ENCODE results near the gene ATP2A2. TPM values are rescaled to one million over a fixed set of nuclear protein-coding genes. Genes with fewer than 3 reads are reported as not detected.

ATP2A2 gene
- total RNA-seq, 1 experiment from 2014 or later, result 239 TPM

DNA sequence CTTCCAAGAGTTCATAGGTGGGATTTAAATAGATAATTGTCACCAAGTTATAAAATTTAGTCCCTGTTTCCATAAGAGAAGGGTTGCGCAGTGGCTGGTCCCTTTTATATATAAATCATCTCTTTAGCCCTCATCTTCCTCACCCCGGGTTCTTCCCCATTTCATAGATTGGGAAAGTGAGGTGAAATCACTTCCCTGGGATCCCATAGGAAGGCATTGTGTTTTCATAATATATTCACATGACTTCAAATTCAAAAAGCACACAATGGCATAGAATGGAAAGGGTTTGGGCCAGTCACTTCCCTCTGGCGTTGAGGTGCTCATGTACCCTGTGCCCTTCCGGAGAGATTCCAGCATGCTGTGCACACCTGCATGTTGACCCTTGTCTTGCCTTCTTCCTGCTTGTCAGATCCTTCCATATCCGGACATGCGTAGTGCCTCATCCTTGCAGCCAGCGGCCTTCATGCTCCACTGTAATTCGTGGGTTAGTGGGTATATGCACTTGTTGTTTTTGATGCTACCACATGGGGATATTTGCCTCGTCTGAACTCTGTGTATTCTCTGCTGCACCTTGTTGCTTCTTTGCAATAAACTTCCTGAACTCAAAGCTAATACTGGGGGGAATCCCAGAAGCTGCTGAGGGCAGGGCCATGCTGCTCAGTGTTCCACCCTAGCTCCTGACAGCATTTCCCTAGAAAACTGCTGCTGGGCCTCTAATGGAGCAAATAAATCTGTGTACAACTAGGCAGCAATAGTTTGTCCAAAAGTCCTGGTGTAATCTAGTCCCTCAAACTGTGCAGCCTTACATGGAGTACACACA is 62.9 kb downstream of the ATP2A2 start:
- Histone ChIP-seq H4K20me1 (ENCODE audit: insufficient read depth) (no peaks in the 10 kb centered on the region), H3K4me2 (ENCODE audit: low read length) (no peak overlapping the region), H2AFZ (ENCODE audit: low read depth, low read length, poor library complexity, severe bottlenecking) (no peak overlapping the region), H3K27ac (ENCODE audit: low read depth, low read length) (no peak overlapping the region), H3K79me2 (ENCODE audit: insufficient read depth, low read length) (peaks cover 40% of the 10 kb centered on the region; the same call in 1 of the 2 replicates), H3K9ac (ENCODE audit: low read length) (no peak overlapping the region), H3K9me2 (ENCODE audit: insufficient read depth) (no peaks in the 10 kb centered on the region), H3K9me3 (ENCODE audit: control insufficient read depth in 1 of 2, insufficient read depth in 1 of 2, low read depth in 1 of 2, low read length in 2 of 2) (no peaks in the 10 kb centered on the region), H3K27me3 (ENCODE audit: insufficient read depth, low read length) (no peaks in the 10 kb centered on the region), H3K36me3 (ENCODE audit: control insufficient read depth in 1 of 2, insufficient read depth in 2 of 2, low read length in 2 of 2) (peaks cover 78 to 93% of the 10 kb centered on the region in 2 experiments), H3K4me1 (ENCODE audit: control insufficient read depth in 1 of 2, insufficient read depth in 2 of 2, low read length in 2 of 2) (no peaks in the 10 kb centered on the region), H3K4me3 (replicated peaks in 1 of 2; ENCODE audit: low read depth in 1 of 2, low read length in 2 of 2) (no peak overlapping the region)
- BruUV-seq (replicated peaks), result no TSS peak
- intact Hi-C loops (cut with micrococcal nuclease), result no loop called here
- TF ChIP-seq SP1 (IDR thresholded peaks at IDR 0.05; ENCODE audit: low read depth) (no peak), YY1 (IDR thresholded peaks at IDR 0.05; ENCODE audit: extremely low read depth, insufficient replicate concordance, low read depth, low read length) (no peak), ZFX (IDR thresholded peaks at IDR 0.05) (no peak), FOSL1 (IDR thresholded peaks at IDR 0.05; ENCODE audit: low read depth) (no peak), SIN3A (IDR thresholded peaks at IDR 0.05; ENCODE audit: low read depth) (no peak), JUND (IDR thresholded peaks at IDR 0.05) (no peak), CEBPB (IDR thresholded peaks at IDR 0.05; ENCODE audit: low read depth) (no peak)
- TF ChIP-seq, protein P1, sequence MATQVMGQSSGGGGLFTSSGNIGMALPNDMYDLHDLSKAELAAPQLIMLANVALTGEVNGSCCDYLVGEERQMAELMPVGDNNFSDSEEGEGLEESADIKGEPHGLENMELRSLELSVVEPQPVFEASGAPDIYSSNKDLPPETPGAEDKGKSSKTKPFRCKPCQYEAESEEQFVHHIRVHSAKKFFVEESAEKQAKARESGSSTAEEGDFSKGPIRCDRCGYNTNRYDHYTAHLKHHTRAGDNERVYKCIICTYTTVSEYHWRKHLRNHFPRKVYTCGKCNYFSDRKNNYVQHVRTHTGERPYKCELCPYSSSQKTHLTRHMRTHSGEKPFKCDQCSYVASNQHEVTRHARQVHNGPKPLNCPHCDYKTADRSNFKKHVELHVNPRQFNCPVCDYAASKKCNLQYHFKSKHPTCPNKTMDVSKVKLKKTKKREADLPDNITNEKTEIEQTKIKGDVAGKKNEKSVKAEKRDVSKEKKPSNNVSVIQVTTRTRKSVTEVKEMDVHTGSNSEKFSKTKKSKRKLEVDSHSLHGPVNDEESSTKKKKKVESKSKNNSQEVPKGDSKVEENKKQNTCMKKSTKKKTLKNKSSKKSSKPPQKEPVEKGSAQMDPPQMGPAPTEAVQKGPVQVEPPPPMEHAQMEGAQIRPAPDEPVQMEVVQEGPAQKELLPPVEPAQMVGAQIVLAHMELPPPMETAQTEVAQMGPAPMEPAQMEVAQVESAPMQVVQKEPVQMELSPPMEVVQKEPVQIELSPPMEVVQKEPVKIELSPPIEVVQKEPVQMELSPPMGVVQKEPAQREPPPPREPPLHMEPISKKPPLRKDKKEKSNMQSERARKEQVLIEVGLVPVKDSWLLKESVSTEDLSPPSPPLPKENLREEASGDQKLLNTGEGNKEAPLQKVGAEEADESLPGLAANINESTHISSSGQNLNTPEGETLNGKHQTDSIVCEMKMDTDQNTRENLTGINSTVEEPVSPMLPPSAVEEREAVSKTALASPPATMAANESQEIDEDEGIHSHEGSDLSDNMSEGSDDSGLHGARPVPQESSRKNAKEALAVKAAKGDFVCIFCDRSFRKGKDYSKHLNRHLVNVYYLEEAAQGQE (IDR thresholded peaks at IDR 0.05; ENCODE audit: low read depth), result no peak
- DNase-seq (ENCODE audit: low read depth, low spot score) (no peak), ATAC-seq (no peak)
- ChIA-PET CTCF (no interaction called here), RAD21 (ENCODE audit: low non-redundant PET in 1 of 2, low total read pairs in 2 of 2, uncharacterized antibody in 2 of 2, unreplicated experiment in 2 of 2) (no interaction called here), POLR2A (no interaction called here)
